Natural killer cell (primary cell): Measurements from ENCODE around the gene BAG5. TPM values are rescaled to one million over a fixed set of nuclear protein-coding genes. Genes with fewer than 3 reads are reported as not detected.

Experiments used
- ATAC-seq, 3 donors: fragments of 150-1000 bp in 2 of 3; fragments of 200-7000 bp in 1 of 3; cut with Tn5 transposase; 1 replicate in 1 of 3; 2 replicates in 2 of 3; pipeline ENCODE4 v1.10.0; 2021; ENCODE audit warnings: mild to moderate bottlenecking in 2 of 3, moderate library complexity in 2 of 3
- DNase-seq, 2 donors: peaks; one replicate each; pipeline versions ENCODE4 v3.0.0 to v3.0.0-alpha.2; 2013 to 2021; ENCODE audit warnings: mixed read lengths in 1 of 2
- H3K27ac ChIP-seq: one replicate; pipeline ENCODE4 v1.5.1; 2013; ENCODE audit warnings: mild to moderate bottlenecking, low read length
- H3K27me3 ChIP-seq: one replicate; pipeline ENCODE4 v1.6.1; 2013; ENCODE audit warnings: low read length; ENCODE audit not compliant: control insufficient read depth, insufficient read depth
- H3K36me3 ChIP-seq: one replicate; pipeline ENCODE4 v1.6.1; 2013; ENCODE audit warnings: low read length; ENCODE audit not compliant: control insufficient read depth, insufficient read depth
- H3K4me1 ChIP-seq: one replicate; pipeline ENCODE4 v1.6.1; 2013; ENCODE audit warnings: low read length; ENCODE audit not compliant: control insufficient read depth, insufficient read depth
- H3K4me3 ChIP-seq: one replicate; pipeline ENCODE4 v1.5.1; 2013; ENCODE audit warnings: low read length
- H3K9me3 ChIP-seq: one replicate; pipeline ENCODE4 v1.6.1; 2013; ENCODE audit warnings: low read length; ENCODE audit not compliant: control insufficient read depth, insufficient read depth
- H3K27ac Mint-ChIP-seq, 2 donors: one replicate each; pipeline ENCODE4 v1.8.0; 2022; ENCODE audit warnings: mild to moderate bottlenecking in 2 of 2, mixed read lengths in 2 of 2, moderate library complexity in 1 of 2
- H3K27me3 Mint-ChIP-seq, 2 donors: one replicate each; pipeline ENCODE4 v1.8.0; 2022; ENCODE audit warnings: low read depth in 2 of 2, mixed read lengths in 2 of 2
- H3K36me3 Mint-ChIP-seq: one replicate; pipeline ENCODE4 v1.8.0; 2022; ENCODE audit warnings: mixed read lengths
- H3K4me1 Mint-ChIP-seq, 2 donors: one replicate each; pipeline ENCODE4 v1.8.0; 2022; ENCODE audit warnings: mixed read lengths in 2 of 2
- H3K4me3 Mint-ChIP-seq: one replicate; pipeline ENCODE4 v1.8.0; 2022; ENCODE audit warnings: mild to moderate bottlenecking, moderate library complexity, mixed read lengths
- H3K9me3 Mint-ChIP-seq, 2 donors: one replicate each; pipeline ENCODE4 v1.8.0; 2022; ENCODE audit warnings: mixed read lengths in 2 of 2
- CTCF ChIP-seq: fragments of 200-600 bp; IDR thresholded peaks from one replicate; pipeline ENCODE4 v1.8.0; 2022; ENCODE audit warnings: antibody characterized with exemption
- WGBS: methylation state at CpG from one replicate; pipeline ENCODE4 v1.1.7; 2013; ENCODE audit warnings: missing lambda C conversion rate; ENCODE audit not compliant: insufficient coverage; 5-methylcytosine and 5-hydroxymethylcytosine counted together
- intact Hi-C: fragments of 100-400 bp; cut with micrococcal nuclease; formaldehyde crosslinking; loops from one replicate; pipeline ENCODE4 v1.14.2; 2022
- total RNA-seq, 4 donors: library from RNA; stranded (reverse); fragments of 120-200 nt in 1 of 4; gene quantifications; one replicate each; pipeline versions ENCODE4 v1.2.3 to v1.2.4, GENCODE V29; 2013 to 2022

BAG5 gene
- total RNA-seq, 3 donors from 2014 or later (not counting 1 experiment from before 2014, with no cell fraction given), result 36.1 to 48.0 (median 47.0) TPM

DNA sequence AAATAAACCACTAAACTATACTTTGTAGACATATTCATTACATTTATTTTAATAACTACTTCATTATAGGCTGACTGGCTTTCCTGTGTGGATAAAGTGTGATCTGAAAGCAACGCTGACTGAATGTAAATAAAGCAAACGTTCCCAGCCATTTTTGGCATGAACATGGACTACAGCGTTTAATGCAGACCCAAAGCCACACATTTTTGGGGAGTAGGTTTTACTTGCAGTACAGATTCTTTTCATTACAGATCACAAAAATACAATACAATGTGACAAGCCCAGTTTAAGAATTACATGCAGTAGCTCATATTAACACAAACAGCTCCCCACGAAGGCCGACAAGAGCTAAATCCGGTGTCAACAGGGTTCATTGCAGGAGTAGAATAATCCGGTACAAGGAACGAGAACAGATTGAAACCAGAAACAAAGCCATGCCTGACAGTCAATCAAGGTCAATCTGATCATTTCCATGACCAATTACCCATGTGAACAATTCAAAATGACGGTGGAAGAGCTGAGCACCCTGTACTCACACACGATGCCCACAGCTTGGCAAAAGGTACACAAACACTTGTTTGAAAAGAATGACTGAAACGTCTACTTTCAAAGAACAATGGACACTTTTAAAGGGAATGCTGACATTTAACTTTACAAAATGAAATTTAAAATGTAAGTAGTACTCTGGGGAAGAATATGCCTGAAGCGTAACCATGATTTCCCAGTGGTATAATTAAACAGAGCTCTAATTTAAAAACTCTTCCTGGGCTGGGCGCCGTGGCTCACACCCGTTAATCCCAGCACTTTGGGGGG, 5.3 kb downstream of the BAG5 start:
- peaks cover 38 to 57% of the 10 kb centered on the region in 2 donors for H3K4me1 Mint-ChIP-seq
- no peak for ATAC-seq
- no peak overlapping the region for H3K4me3 ChIP-seq
- TF ChIP-seq CTCF, result no peak
- H3K4me1 ChIP-seq, result peaks cover 18% of the 10 kb centered on the region
- WGBS, result 92% methylated on average over 15 of the region's 15 CpGs
- no peaks in the 10 kb centered on the region for H3K36me3 Mint-ChIP-seq
- no peak overlapping the region for H3K4me3 Mint-ChIP-seq
- H3K27ac ChIP-seq, result no peak overlapping the region
- H3K27me3 ChIP-seq, result no peaks in the 10 kb centered on the region
- no peaks in the 10 kb centered on the region for H3K9me3 ChIP-seq
- no peaks in the 10 kb centered on the region for H3K27me3 Mint-ChIP-seq
- peak overlapping the region in 1 of 2 donors; percentile 26 for H3K27ac Mint-ChIP-seq
- DNase-seq, result no peak
- intact Hi-C loops, result no loop called here
- H3K36me3 ChIP-seq, result peaks cover 24% of the 10 kb centered on the region
- no peaks in the 10 kb centered on the region for H3K9me3 Mint-ChIP-seq

GRCh38 chr14:103555559-103556337, 6.7 kb downstream of the BAG5 start:
- peak overlapping the region in 1 of 2 donors; percentile 54 for H3K27ac Mint-ChIP-seq
- H3K27me3 Mint-ChIP-seq, result no peaks in the 10 kb centered on the region
- DNase-seq, result no peak
- Histone ChIP-seq H3K4me1 (peaks cover 5% of the 10 kb centered on the region), H3K36me3 (peaks cover 24% of the 10 kb centered on the region), H3K27me3 (no peaks in the 10 kb centered on the region), H3K4me3 (no peak overlapping the region), H3K9me3 (no peaks in the 10 kb centered on the region), H3K27ac (no peak overlapping the region)
- no peak for TF ChIP-seq CTCF
- WGBS, result 92% methylated on average over 15 of the region's 15 CpGs
- H3K4me1 Mint-ChIP-seq, result peaks cover 32 to 44% of the 10 kb centered on the region in 2 donors
- H3K9me3 Mint-ChIP-seq, result no peaks in the 10 kb centered on the region
- no peak overlapping the region for H3K4me3 Mint-ChIP-seq
- intact Hi-C loops, result no loop called here
- no peak for ATAC-seq
- H3K36me3 Mint-ChIP-seq, result no peaks in the 10 kb centered on the region

- Histone ChIP-seq H3K27me3 (no peaks in the 10 kb centered on the region), H3K4me3 (no peak overlapping the region), H3K36me3 (peaks cover 4% of the 10 kb centered on the region), H3K9me3 (no peaks in the 10 kb centered on the region), H3K27ac (no peak overlapping the region), H3K4me1 (no peaks in the 10 kb centered on the region)
- Mint-ChIP-seq H3K4me3 (no peak overlapping the region), H3K27me3 (no peaks in the 10 kb centered on the region), H3K9me3 (no peaks in the 10 kb centered on the region), H3K36me3 (no peaks in the 10 kb centered on the region), H3K27ac (no peak overlapping the region), H3K4me1 (peaks cover 17% of the 10 kb centered on the region in 2 donors)
- ATAC-seq (no peak), DNase-seq (no peak)
- 92% methylated on average over 11 of the region's 11 CpGs for WGBS
- intact Hi-C loops, result no loop called here
- no peak for TF ChIP-seq CTCF
Measured at GRCh38 chr14:103552846-103553210, 9.6 kb downstream of the BAG5 start.
